GM18867 (cell line): ENCODE measurements around the gene AATF.
A peak's percentile ranks its signal among the peaks of the same experiment; 100 is the strongest.

ENCODE experiments used
- ATAC-seq: cut with Tn5 transposase; IDR thresholded peaks from one replicate; pipeline ENCODE4 v1.9.1; 2021; ENCODE audit warnings: mild to moderate bottlenecking, moderate library complexity; ENCODE audit not compliant: unreplicated experiment

The AATF gene, protein sequence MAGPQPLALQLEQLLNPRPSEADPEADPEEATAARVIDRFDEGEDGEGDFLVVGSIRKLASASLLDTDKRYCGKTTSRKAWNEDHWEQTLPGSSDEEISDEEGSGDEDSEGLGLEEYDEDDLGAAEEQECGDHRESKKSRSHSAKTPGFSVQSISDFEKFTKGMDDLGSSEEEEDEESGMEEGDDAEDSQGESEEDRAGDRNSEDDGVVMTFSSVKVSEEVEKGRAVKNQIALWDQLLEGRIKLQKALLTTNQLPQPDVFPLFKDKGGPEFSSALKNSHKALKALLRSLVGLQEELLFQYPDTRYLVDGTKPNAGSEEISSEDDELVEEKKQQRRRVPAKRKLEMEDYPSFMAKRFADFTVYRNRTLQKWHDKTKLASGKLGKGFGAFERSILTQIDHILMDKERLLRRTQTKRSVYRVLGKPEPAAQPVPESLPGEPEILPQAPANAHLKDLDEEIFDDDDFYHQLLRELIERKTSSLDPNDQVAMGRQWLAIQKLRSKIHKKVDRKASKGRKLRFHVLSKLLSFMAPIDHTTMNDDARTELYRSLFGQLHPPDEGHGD

DNA sequence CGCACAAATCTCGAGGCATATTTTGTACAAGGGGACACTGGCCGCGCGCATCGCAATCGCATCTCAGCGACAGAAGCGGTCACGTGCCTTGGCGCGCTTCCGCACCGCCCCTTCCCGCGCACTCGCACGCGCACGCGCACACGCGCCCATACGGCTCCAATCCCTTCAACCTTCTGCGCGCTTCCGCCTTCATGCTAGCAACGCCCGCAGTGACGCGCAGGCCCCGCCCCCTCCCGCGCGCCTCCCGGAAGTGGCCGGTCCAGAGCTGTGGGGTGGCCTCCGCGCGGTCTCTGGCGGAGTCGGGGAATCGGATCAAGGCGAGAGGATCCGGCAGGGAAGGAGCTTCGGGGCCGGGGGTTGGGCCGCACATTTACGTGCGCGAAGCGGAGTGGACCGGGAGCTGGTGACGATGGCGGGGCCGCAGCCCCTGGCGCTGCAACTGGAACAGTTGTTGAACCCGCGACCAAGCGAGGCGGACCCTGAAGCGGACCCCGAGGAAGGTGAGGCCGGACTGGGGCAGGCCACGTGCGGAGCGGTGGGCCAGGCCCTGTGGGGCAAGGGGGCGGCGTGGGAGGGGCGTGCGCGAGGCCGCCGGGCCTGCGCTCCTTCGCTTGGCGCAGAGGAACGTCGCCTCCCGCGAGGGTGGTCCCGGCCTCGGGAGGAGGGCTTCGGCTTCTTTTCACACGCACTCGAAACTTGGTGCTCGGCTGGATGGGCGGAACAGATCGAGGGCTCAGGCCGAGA is at the start of gene AATF:
TSS of gene AATF (plus strand) at position 238 of the 744 bp plus-strand sequence. CDS start at position 410, 172 bp downstream.
- peak; percentile 88 for ATAC-seq

DNA sequence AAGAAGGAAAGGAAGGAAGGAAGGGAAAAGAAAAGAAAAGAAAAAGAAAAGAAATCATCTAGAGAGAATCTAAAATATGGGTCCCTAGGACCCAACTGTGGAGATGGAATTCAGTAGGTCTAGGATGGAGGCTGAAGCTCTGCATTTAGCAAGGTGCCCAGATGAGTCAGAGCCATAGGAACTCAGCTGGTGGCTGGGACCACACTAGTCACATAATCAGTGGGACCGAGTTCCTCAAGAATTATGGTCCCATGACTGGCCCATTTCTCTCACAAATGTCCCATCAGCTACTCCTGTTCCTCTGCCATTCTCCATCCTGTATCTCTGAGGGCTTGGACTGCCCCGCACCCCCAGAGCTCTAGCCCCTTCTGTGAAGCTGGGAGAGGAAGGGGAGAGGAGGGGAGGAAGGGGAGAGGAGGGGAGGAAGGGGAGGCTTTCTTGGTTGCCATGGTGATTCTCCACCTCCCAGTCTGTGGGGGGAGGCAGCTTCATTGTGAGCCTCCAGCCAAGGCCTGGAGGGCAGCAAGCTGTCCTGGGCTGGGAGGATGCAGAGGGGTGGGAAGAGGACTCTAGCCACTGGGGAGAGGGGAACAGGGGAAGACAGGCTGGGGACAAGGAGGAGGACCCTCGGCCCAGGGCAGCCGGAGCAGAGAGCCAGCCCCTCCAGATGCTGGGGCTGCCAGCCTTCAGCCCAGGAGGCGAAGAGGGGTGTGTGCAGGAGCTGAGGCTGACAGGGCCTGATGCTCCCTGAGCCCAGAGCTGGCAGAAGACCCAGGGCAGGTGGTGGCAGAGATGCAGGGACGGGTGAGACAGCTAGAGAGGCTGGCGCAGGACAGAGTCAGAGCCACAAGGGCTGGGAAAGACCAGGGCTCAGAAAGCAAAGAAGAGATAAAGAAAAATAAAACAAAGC is 49.2 kb upstream of the AATF start:
- no peak for ATAC-seq

DNA sequence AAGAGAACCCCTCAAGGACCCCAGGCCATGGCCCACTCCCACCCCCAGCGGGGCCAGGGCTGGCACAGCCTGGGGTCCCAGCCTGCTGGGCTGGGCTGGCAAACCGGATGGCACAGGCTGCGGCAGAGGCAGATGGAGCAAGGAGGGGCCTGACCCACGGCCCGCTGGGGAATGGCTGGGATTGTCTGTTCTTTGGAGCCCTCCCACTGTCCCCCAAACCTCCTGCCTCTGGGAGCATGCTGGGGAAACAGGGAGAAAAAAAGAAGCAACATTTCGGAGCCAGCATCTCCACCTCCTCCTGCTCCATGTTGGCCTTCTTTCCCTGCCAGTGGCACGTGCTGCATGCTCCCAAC is 48.6 kb upstream of the AATF start:
- ATAC-seq, result no peak

DNA sequence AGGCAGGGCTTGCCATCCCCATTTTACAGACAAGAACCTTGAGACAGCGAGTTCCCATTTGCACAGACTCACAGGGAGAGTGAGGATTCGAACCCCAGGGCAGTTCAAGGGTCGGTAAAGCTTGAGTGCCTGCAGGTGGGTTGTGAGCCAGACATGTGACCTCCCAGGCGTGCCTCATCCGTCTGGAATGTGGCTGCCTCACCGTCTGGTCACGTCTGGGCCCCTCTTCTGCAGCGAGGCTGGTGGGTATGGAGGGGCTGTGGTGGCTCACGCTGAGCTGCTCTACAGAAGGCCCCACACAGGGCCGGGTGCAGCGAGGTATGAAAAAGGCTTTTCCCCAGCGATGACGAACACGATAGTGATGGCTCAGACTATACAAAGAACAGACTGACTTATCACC is 47.2 kb upstream of the AATF start:
- ATAC-seq, result no peak

DNA sequence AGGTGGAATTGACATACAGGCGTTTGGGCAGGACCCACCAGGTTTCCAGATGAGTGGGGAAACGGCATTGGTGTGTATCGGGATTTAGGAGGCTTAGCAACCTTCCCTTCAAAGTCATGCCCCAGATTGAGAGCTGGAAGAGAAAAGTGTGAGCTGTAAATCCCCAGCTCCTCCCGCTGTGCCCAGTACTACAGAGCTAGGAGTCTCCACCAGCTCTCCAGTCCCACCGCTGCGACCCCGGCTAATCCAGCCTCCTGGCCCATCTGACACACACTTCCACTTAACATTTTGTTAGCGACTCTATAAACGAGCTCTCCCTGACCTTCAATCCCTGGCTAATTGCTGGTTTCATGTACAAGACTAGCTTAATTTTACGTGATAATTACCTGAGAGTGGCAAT is 41.3 kb upstream of the AATF start:
- no peak for ATAC-seq

DNA sequence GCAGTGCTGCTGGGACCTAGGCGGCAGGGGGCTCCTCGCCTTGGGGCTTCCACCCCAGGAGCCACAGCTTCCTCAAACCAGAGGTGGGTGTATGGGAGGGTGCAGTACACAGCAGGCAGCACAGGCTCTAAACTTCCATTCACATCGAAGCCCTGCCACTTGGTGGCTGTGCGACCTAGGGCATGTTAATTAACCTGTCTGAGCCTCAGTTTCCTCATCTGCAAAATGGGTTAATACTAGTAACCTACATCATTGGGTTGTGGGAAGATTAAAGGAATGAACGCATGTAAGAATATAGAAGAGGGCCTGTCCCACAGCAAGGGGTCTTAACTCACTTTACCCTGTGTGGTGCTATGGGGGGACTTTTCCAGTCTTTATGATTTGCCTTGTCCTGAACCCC is 38.2 kb upstream of the AATF start:
- ATAC-seq, result no peak

DNA sequence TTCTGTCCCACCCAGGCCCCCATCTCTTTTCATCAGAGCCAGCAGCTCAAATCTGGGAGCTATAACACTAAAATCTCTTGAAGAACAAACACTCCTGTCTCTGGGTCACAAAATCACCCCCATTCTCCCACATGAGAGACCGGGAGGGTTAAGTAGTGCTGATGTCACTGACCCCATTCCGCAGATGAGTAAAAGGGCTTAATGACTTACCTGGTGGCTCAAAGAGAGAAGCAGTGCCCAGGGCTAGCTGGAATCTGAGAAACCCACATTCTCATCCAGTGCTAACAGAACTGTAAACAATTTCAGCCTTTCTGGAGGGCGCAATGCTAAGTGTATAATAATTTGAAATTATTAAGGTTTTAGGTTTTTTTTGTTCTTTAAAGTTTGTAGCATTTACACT is 37.8 kb upstream of the AATF start:
- ATAC-seq, result no peak

DNA sequence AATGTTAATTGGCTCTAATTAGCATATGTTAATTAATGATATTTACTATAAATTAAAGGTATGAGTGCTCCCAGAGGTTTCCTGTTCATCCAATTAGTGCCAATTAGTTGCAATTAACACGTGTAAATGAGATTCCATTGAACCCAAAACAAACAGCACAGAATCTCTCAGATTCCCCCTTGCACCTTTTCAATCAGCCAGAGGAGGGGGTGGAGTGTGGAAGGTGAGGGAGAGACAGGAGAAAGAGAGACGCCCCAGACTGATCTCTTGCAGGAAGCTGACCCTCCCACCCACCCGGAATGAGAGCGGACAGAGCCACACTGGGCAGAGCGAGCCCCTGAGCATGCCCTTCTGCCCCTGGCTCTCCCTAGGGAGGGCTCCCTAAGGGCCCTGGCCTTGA is 35.6 kb upstream of the AATF start:
- no peak for ATAC-seq

DNA sequence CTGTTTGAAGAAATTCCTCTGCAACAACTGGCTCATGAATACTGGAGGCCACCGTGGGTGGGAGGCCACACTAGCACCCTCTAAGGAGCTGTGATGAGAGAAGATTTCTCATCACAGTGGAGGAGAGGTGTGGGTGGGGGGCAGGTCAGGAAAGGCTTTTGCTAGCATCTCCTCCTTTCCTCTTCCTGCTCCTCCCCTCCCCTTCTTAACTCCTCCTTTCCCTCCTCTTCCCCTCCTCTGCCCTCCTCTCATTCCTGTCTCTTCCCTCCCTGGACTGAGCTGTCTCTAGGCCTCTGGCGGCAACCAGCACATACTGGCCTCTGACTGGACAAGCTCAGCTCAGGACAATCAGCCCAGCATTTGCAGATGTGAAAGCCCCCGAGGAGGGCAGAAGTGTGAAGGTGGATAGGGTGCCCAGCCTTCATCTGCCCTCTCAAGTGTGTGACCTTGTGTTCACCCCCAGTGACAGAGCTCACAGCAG is 30.5 kb upstream of the AATF start:
- ATAC-seq, result no peak

DNA sequence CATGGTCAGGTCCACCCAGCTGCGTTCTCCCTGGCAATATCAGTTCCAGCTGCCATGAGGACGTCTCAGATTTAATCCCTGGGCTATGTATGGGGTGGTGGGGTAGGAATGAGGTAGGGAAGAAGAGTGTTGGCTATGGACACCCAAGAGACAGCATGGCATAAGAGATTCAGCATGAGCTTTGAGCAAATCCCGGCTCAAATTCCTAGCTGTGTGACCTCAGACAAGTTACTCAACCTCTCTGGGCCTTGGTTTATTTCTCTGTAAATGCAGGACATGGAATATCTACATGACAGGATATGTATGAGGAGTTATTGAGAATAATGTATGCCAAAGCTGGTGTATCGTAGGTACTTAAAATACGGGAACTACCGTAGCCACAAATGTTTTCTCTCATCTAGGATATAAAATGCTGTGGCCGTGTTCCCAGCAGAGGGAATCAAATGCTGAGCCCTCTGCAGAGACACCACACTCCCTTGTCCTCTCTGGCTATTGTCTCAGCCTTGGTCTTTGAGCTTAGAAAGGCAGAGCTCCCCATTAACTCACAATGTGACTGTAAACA is 29.3 kb upstream of the AATF start:
- no peak for ATAC-seq

DNA sequence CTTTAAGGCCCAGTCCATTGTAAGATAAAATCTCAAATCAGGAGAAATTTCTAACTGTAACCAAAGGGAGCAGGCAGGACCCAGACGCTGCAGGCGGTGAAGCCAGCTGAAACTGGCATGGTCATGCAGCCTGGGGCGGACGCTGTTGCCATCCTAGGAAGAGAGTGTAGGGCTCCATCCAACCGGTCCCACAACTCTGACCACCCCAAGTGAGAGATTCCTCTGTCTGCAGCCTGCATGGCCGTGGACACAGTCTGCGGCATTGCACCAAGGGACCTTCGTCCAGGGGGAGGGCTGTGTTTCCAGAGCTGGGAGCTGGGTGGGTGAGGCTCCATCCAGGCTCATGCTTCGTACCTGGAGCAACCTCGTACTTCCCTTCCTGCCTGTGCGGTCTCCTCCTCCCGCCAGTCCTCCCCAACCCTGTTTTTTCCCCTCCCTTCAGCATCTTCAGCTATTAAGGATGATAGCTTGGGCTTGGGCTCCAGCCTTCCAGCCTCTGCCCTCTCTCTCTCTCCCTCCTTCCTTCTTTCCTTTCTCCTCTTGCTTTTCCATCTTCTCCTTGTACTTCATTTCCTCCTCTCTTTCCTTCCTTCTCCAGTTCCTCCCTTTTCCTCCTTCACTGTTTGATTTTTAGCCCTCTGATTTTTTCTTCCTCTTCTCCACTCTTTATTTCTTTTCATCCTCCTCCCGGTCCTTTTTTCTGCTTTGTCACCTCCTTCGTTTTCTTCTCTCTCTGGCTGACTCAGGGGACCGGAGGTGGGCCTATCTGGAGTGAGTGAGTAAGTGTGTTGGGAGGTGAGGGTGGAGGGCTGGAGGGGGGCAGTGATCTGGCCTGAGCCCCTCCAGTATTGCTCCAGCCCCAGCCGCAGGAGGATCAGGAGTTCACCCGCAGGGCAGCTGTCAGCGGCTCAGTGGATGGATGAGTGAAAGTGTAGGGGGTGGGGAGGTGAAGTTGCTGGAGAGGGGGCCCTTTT is 28.4 kb upstream of the AATF start:
- ATAC-seq, result no peak

DNA sequence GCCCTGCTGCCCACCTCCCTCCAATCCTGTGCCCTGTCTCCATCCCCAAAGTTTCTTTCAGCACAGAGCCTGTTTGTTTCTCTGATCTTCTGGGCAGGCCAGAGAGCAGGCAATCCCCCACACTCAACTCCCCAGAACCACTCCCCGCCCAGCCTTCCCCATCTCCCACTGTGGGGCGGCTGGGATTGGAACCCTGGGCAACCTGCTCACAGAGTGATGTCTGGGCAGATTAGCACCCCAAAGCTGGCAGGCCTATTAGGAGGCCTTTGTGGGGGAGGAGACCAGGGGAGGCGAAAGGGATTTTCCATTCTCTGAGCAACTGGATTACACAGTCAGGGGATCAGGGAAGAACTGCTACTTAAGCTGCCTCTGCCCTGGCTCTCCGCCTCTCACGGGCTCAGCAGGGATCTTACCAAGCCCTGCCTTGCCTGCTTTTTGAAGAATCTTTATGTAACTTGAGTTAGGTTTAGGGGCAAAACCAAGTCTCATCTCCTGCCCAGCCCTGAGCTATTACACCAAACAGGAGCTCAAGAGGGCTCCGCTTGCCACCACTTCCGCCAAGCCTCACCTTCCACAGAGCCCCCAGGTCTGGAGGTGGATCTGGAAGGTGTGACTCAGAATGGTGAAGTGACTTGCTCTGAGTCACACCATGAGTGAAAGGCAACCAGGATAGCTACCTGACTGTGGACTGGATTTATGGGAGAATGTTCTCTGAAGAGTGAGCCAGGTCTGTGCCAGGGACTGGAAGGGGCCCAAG is 27.5 kb upstream of the AATF start:
- no peak for ATAC-seq

DNA sequence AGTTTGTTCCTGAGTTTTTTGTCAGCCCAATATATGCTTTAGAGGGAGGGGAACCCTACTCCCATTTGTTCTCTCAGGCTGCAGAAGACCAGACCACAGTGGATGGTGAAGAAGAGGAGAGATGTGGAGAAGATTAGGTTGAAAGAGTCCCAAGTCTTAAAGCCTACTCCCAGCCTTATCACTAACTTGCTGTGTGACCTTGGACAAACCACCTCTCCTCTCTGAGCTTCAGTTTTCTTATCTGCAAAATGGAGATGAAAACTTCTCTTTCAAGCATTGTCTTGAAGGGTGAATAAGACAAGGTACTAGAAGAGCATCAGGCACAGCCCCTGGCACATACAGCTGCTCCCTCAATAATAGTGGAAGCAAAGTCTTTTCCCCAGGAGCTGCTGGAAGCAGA is 26.6 kb upstream of the AATF start:
- no peak for ATAC-seq

DNA sequence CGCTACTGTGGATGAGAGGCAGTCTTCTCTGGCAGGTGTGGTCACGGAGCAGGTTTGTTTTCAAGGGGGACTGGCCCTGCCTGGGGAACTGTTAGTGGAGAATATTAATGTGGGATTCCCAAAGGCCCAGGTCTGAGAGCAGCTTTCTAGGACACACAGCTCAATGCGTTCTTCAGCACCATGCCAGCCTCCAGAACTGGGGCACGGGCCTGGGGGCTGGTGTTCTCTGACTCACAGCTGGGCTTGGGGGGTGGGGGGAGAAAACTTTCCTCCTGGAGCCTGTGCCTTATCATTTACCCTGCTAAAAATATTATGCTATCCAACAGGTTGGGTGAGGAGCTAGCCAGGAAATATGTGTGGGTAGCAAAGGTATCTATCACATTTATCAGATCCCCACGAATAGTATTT is 24.9 kb upstream of the AATF start:
- ATAC-seq, result no peak

DNA sequence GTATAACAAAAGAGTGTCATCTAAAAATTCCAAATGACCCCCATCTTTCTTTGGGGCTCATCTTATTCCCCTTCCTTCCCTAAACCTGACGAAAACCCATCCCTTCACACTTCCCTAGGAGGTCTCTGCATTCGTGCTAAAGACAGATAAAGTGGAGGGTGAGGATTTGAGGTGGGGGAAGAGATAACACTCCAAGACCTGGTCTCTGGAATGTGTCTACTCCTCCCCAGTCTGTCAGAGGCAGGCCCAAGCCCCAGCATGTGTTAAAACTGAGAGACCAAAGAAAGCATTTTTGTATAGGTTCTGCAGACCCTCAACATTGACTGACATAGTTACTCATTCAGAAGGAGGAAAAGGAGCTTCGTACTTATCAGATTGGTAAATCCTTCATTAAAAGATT is 22.5 kb upstream of the AATF start:
- no peak for ATAC-seq

DNA sequence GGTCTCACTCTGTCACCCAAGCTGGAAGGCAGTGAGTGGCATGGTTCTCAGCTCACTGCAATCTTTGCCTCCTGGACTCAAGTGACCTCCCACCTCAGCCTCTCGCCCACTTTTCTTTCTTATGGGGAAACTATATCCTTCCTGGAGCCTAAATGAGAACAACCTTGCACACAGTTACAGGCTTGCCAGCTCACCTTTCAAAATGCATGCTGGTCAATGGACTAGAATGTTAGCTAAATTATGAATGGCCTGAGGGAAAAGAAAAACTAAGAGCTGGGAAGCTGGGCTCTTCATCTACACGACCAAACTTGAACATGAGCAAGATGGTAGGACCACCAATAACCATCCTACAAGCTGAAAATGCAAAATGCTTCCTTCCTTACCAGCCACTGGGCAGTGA is 22.1 kb upstream of the AATF start:
- no peak for ATAC-seq

DNA sequence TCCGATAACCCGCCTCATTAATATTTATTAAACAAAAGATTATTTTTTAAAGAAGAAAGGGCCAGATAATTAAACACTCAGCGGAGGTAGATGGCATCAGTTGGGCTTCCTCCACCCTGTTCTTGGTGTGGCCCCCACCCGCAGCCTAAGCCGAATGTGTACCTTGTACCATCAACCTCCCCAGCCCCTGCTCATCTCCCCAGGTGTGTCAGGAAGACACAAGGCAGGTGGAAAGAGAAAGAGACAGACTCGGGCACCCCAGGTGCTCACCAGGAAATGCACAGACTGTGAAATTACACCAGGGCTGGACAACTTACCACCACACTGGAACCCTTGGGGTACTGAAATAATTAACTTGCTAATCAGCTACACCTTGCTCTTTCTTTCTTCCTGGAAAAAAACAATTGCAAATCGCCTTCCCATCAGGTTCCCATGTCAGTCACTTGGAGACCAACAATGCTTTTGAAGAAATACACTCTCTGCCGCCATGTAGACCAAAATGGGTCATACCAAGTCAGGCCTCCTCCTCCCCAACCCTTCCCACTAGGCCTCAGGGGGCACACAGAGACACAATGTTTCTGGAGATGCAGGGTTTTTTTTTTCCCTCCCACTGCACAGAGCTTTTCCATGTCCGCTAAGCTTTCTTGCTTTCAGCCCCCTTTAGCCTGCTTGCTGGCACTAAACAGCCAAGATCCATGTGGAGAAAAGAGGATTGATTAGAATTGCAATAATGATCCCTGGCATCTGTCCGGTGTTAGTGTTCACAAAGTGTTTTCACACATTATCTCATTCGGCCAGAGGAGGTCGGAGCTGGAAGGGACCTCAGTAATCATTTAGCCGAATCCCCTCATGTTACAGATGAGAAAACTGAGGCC is 20.0 kb upstream of the AATF start:
- no peak for ATAC-seq
